Measurements from ENCODE around the gene SEMA4B.

SEMA4B gene

DNA sequence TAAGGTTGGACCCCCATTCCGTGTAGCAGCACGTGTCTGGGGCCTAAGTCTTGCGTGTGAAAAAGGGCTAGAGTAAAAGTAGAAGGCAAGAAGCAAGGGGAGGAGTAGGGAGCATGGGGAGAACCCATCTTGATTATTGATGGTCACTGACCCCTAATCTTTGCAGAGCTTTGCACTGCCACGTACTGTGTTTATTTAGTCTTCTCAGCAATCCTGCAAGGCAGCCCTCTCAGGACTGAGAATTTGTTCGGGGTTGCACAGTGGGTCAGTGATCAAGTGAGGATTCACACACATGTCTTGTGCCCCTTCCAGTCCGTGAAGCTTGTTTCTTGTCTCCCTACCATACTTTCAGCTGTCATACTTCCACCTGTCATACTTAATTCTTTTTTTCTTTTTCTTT is 7.2 kb downstream of the SEMA4B start:
- DNase-seq, result no peak

DNA sequence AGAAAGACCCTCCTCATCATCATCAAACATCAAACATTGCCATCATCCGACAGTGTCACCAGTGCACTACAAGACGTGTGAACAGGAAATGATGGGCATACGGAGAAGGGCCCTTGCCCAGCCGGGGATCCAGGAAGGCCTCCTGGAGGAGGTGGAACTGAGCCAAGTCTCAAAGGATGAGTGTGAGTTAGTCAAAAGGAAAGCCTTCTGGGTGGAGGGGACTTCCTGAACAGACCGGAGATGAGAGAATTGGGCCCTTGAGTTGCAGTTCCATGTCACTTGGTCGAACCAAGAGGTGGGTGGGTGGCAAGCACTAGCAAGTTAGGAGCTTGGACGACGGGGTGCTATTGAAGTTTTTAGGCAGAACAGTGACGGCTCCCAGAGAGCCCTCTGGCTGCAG is 8.5 kb downstream of the SEMA4B start:
- DNase-seq, result no peak

DNA sequence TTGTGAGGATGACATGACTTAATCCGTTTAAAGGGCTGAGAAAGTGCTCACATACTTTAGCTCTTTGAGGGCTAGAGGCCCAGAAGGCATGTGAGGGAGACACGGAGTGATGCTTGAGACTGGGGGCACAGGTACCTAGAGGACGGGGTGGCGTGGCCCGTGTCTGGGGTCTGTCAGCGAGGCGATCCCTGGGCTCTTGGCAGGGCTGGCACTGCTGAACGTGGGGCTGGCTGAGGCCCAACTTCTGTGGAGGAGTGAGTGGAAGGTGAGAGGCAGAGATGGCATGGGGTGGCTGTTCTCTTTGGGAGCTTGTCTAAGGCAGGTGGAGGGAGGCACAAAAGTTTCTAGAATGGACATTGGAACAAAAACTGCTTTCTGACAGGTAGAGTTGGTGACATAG is 9.5 kb downstream of the SEMA4B start:
- no peak for DNase-seq

DNA sequence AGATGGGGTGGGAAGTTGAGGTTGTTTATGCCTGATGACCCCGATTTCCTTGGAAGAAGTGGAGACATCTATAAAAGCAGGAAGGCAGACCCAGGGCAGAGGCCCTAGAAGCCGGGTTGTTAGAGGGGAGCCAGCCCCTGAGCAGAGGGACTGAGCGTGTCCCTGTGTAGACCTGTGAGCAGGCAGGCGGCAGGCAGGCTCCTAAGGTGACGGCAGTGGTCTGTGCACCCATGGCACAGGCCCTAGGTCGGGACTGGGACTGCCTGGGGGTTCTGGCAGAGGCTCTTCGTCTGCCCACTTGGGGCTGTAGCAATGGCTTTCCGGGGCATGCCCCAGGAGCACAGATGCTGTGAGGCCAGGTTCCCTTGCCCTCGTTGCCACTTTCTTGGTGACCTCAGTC is 9.9 kb downstream of the SEMA4B start:
- no peak for DNase-seq

DNA sequence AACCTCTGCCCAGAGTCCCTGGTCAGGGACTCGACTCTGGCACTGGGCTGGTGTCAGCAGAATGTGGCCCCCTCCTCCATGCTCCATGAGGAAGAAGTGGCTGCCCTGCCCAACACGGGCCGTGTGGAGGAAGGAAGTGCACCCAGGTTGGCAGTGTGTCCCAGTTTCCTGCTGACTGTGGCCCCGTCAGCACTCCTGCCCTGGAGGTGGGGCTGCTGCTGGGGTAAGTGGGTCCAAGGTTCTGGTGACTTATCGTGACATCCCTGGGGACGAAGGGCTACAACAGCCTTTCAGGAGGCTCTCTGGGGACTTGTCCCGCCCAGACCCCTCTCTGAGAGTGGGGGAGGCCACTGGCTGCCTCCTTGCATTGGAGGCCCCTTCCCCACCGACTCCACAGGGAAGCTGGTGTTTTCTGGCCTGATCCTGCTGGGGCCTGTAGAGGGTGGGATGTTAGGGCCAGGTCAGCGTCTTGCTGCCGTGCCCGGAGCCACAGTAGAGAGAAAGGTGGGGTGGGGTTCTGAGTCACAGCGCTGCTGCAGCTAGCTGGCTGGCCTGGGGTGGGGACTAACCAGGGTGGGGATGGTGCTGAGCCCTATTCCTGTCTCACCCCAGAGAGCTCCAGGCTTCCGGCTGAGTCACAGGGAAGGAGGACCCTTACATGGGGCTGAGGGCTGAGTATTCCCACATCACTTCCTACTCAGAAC is 10.5 kb downstream of the SEMA4B start:
- peak; percentile 87 for DNase-seq

DNA sequence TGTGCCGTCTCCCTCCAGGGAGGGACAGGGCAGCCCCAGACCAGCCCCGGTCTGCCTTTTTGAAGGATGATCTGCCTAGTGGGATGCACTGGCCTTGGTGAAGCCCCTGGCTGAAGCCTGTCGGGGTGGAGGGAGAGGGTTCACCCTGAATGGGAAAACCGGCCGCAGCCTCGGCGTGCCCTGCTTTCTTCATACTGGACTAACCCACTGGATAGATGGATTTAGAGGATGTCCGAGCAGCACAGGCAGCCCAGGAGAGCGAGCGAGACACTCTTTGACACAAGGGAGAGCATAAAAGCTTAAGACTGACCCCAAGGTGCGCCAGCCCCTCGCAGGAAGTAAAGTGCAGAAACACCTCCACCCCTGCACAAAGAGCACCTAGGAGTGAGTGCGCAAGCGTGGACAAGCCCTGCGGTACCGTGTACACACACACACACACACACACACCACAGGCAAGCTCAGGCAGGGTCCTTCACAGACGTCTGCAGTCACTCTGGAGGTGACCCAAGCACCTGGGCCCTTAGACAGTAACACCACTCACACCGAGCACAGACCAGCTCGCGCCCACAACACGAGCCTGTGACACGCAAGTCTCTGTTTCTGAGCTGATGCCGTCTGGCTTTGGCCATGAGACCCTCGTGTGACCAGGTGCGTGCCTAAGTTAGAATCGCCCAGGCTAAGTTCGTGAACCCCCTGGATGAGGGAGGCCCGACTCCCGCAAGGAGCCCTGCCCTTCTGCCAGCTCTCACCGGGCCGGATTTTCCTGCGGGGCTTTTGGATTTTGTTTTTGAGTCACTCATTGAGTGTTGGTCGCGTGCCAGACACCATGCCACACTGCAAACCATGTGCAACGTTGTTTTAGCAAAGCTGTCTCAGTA is 11.3 kb downstream of the SEMA4B start:
- DNase-seq, result peak; percentile 49

DNA sequence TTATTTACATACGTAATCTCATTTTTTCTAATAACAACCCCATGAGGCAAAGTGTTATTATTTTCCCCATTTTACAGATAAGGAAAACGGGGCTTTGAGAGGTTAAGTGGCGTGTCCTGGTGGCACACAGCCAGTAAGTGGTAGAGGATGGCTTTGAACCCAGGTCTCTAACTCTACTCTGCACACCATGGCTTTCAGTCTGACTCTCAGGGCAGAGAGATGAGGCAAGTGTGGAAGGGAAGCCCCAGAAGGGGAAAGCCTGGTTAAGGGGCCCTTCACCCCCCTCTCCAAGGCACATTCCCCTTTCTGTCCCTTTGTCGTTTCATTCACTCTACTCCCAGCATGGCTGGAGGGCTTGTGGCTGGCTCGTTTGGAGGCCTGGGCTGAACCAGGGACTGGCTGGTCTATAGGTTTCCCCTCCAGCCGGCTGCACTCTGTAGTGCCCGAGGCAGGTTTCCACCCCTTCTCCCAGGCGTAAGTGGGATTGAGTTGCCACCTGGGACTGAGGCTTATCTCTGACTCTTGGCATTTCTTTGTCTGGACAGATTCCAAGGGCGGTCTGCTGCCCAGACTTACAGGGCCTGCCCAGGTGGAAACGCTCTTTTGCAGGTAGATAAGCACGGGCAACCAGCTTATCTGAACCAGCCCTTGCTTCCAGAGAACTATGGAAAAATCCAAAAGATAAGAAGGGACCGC is 12.1 kb downstream of the SEMA4B start:
- DNase-seq, result peak; percentile 89

DNA sequence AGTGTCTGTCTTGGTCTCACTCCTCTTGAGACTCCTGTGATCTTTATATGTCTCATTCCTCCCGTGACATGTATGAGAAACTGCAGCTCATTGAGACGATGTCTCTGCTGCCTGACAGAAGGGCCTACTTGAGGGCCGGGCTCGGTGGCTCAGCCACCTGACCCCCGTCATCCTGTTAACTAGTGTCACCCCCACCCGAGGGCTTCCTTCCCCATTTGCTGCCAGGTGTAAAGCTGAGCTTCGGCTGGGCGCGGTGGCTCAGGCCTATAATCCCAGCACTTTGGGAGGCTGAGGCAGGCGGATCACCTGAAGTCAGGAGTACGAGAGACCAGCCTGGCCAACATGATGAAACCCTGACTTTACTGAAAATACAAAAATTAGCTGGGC is 12.7 kb downstream of the SEMA4B start:
- no peak for DNase-seq

DNA sequence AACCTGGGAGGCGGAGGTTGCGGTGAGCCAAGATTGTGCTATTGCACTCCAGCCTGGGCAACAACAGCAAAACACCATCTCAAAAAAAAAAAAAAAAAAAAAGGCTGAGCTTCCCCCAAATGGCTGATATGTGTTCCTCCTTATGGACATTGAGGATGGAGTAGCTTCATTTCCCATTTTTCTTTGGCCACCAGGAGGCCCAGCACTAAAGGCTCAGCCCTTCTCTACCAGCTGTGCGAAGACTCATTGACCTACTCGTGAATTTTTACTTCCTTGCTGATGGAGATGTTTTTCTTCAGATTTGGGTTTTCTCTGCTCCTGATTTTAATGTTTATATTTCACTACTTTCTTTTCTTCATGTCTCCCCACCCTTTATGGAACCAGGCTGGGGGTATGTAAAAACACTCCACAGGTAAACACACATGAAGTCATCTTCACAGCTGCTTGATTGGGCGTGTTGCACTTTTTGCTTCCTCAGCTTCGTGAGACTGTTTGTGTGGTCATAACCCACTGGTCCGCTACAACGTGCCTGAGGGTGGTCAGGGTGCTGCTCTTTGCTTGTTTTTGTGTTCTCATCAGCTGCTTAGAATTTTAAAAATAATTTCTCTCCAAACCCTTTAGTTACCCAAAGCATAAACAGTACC is 13.5 kb downstream of the SEMA4B start:
- DNase-seq, result no peak

DNA sequence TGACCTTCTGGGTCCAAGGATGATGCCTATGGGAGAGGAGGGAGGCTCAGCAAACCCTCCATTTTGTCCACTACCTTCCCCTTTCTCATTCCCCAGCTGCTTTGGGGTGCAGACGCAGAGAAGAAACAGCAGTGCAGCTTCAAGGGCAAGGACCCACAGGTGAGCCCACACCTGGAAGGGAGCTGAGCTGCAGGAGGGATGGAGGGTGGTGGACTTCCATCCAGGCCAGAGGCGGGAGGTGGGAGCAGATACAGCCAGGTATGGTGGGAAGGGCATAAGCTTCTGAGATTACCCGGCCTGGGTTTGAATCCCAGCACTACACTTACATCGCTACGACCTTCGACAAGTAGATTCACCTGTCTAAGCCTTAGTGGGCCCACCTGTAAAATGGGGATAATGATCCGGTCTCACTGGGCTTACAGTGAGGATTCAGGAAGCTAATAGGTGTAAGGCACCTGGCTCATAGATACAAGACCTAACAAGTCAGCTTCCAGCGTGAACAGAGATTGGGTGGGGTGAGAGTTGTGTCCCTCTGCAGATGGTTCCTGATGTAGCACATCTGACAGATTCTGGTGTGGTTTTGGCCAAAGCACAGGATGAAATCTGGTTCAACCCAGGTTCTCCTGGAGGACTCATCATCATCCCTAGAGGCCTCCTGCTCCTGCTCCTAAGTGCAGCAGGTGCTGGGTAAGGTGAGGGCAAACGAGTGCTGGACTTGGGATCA is 16.7 kb downstream of the SEMA4B start:
- no peak for DNase-seq

DNA sequence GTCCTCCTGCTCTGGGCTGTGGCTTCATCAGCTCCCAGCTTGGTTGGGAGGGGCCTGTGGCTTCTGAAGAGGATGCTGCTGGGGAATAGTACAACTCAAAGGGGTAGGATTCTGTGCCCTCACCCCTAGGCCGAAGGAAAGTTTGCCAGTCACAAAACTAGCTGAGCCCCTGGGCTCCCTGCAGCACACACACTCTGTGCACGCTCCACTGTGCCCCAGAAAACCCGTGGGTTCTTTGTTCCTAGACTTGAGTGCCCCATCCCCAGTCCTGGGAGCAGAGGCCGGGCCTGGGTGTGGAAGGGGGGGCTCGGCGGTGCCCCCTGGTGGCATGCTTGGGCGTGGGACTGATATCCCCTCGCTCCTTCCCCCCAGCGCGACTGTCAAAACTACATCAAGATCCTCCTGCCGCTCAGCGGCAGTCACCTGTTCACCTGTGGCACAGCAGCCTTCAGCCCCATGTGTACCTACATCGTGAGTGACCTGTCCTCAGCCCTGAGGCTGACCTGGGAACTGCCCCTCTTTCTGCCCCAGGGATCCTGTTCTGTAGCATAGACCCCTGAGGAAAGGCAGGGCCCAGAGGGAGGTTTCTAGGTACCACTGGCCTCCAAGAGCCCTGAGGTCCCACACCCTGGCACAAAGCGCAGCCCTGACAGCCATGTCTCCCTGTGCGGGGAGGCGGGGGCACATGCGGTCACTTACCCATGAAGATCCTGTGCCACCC is 18.5 kb downstream of the SEMA4B start:
- DNase-seq, result peak; percentile 76

DNA sequence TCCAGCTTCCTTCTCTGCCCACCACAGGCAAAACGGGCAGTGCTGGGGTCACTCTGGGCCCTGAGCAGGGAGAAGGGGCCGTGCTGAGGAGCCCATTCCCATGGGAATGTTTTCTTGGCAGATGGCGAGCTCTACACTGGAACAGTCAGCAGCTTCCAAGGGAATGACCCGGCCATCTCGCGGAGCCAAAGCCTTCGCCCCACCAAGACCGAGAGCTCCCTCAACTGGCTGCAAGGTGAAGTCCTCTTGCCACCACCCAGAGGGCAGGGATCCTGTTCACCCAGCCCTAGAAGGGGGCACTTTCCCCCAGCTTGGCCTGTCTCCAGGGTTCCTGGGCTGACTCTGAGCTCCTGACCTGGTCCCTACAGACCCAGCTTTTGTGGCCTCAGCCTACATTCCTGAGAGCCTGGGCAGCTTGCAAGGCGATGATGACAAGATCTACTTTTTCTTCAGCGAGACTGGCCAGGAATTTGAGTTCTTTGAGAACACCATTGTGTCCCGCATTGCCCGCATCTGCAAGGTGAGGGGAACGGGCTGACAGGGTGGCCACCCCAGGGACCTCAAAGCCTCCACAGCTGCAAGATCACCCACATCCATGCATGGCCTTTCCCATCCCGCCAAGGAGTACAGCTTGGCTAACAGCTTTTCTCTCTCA is 20.2 kb downstream of the SEMA4B start:
- DNase-seq, result peak; percentile 87

DNA sequence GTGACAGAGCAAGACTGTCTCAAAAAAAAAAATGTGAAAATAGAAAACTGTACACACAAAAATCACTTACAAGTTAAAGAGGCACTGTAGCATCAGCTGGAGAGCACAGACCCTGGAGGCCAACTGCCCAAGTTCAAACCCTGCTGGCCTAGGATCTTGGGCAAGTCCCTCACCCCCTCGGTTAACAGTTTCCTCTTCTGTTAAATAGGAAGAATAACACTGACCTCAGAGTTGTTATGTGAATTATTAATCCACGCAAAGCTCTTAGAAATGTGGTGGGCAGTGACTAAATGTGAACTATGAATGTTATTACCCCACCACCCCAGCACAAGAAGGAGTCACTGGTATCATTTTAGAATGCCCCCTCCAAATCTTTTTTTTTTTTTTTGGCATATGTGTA is 21.4 kb downstream of the SEMA4B start:
- no peak for DNase-seq

DNA sequence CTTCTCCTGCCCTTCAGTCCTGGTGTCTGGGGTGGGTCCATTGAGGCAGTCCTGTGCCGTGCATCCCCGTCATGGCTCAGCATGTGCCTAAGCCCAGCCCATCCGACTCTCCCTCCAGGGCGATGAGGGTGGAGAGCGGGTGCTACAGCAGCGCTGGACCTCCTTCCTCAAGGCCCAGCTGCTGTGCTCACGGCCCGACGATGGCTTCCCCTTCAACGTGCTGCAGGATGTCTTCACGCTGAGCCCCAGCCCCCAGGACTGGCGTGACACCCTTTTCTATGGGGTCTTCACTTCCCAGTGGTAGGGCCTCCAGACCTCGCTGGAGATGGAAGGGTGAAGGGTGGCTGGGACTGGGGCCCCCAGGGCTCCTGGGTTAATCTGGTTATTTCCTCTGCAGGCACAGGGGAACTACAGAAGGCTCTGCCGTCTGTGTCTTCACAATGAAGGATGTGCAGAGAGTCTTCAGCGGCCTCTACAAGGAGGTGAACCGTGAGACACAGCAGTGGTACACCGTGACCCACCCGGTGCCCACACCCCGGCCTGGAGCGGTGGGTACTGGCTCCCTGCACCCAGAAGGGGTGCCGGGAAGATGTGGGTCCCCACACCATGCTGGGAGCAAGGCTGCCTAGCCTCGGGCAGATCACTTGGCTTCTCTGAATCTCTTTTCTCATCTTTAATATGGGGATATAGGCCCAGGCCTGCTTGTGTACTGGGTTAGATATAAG is 22.5 kb downstream of the SEMA4B start:
- DNase-seq, result no peak

DNA sequence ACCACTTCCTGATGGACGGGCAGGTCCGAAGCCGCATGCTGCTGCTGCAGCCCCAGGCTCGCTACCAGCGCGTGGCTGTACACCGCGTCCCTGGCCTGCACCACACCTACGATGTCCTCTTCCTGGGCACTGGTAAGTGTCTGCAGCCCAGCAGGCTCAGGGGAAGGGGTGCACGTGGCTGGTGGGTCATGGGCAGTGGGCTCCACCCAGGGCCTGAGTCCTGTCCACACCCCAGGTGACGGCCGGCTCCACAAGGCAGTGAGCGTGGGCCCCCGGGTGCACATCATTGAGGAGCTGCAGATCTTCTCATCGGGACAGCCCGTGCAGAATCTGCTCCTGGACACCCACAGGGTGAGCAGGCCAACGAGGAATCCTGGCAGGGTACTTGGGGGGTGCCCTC is 23.9 kb downstream of the SEMA4B start:
- no peak for DNase-seq

DNA sequence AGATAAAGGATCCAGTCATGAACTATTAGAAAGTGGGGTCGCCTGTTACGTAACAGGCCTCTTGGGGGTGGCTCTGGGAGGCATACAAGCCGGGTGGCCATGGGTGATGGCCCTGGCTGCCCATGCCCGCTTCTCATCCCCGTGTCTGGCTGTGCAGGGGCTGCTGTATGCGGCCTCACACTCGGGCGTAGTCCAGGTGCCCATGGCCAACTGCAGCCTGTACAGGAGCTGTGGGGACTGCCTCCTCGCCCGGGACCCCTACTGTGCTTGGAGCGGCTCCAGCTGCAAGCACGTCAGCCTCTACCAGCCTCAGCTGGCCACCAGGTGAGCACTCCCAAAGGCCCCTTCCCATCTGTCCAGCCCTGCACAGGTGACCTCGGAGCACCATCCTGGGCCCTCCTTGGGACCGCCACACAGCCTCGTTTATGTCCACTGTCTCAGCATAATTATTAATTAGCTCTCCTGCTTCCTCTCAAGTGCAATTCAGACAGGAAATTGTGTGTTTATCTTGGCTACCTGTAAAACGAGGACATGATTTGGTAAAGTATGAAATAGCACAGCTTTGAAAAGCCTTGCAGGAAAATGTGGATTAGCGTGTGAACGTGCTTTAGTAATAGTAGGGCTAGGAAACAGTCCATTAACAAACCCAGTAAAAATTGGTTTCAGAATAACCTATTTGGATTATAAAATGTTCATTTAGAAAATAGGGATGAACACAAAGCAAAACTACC is 24.5 kb downstream of the SEMA4B start:
- DNase-seq, result no peak

DNA sequence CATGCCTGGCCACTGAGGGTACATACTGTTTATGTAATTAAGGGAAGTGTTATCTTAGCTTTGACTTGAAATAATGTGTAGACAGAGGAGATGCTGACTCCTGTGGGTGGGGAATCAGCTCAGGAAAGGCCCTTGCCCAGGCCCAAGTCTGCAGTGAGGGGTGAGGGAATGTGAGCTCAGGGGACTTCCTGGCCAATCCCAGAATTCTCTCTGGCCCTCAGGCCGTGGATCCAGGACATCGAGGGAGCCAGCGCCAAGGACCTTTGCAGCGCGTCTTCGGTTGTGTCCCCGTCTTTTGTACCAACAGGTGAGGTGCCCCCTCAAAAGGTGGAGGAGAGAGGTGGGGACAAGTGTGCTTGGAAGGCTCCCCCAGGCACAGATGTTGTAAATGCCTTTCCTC is 26.2 kb downstream of the SEMA4B start:
- DNase-seq, result no peak

DNA sequence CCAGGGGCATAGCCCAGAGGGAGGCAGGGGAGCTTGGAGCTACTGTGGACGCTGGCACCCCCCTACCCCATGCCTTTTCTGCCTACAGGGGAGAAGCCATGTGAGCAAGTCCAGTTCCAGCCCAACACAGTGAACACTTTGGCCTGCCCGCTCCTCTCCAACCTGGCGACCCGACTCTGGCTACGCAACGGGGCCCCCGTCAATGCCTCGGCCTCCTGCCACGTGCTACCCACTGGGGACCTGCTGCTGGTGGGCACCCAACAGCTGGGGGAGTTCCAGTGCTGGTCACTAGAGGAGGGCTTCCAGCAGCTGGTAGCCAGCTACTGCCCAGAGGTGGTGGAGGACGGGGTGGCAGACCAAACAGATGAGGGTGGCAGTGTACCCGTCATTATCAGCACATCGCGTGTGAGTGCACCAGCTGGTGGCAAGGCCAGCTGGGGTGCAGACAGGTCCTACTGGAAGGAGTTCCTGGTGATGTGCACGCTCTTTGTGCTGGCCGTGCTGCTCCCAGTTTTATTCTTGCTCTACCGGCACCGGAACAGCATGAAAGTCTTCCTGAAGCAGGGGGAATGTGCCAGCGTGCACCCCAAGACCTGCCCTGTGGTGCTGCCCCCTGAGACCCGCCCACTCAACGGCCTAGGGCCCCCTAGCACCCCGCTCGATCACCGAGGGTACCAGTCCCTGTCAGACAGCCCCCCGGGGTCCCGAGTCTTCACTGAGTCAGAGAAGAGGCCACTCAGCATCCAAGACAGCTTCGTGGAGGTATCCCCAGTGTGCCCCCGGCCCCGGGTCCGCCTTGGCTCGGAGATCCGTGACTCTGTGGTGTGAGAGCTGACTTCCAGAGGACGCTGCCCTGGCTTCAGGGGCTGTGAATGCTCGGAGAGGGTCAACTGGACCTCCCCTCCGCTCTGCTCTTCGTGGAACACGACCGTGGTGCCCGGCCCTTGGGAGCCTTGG is 27.0 kb downstream of the SEMA4B start:
- no peak for DNase-seq

DNA sequence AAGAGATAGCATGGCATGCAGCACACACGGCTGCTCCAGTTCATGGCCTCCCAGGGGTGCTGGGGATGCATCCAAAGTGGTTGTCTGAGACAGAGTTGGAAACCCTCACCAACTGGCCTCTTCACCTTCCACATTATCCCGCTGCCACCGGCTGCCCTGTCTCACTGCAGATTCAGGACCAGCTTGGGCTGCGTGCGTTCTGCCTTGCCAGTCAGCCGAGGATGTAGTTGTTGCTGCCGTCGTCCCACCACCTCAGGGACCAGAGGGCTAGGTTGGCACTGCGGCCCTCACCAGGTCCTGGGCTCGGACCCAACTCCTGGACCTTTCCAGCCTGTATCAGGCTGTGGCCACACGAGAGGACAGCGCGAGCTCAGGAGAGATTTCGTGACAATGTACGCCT is 27.8 kb downstream of the SEMA4B start:
- DNase-seq, result no peak

Measured in islet precursor cell (in vitro differentiated cells).